Choroid plexus epithelial cell (primary cell): ENCODE measurements around the gene TSSK2.

ENCODE experiments used
- DNase-seq: peaks from one replicate; pipeline ENCODE4 v3.0.0-alpha.2; 2010; ENCODE audit warnings: low read depth
- H3K4me3 ChIP-seq: 2 replicates; pipeline ENCODE4 v1.5.1; 2011; ENCODE audit warnings: low read depth, mild to moderate bottlenecking, control low read depth, low read length, moderate library complexity
- TF ChIP-seq, protein P1 (sequence below): conservative IDR thresholded peaks from 2 replicates; pipeline ENCODE4 v1.5.1; 2011; ENCODE audit warnings: low read depth, mild to moderate bottlenecking, control low read depth, inconsistent platforms, low read length, moderate library complexity

The TSSK2 gene

DNA sequence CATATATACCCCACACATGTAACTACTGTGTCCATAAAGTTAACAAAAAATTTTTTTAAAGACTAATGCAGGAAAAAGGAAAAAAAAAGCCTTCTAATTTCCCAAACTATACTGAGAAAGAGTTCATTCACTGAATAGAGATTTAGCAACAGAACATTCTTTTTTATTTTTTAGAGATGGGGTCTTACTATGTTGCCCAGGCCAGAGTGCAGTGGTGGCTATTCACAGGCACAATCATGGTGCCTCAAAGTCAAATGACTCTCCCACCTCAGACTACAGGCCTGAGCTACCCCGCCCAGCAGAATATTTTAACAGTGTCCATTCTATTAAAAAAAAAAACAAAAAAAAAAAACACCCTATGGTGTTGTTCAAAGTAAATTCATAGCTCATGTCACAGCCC is 34.6 kb upstream of the TSSK2 start:
- no peak overlapping the region for H3K4me3 ChIP-seq
- TF ChIP-seq, protein P1, sequence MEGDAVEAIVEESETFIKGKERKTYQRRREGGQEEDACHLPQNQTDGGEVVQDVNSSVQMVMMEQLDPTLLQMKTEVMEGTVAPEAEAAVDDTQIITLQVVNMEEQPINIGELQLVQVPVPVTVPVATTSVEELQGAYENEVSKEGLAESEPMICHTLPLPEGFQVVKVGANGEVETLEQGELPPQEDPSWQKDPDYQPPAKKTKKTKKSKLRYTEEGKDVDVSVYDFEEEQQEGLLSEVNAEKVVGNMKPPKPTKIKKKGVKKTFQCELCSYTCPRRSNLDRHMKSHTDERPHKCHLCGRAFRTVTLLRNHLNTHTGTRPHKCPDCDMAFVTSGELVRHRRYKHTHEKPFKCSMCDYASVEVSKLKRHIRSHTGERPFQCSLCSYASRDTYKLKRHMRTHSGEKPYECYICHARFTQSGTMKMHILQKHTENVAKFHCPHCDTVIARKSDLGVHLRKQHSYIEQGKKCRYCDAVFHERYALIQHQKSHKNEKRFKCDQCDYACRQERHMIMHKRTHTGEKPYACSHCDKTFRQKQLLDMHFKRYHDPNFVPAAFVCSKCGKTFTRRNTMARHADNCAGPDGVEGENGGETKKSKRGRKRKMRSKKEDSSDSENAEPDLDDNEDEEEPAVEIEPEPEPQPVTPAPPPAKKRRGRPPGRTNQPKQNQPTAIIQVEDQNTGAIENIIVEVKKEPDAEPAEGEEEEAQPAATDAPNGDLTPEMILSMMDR = no peak

DNA sequence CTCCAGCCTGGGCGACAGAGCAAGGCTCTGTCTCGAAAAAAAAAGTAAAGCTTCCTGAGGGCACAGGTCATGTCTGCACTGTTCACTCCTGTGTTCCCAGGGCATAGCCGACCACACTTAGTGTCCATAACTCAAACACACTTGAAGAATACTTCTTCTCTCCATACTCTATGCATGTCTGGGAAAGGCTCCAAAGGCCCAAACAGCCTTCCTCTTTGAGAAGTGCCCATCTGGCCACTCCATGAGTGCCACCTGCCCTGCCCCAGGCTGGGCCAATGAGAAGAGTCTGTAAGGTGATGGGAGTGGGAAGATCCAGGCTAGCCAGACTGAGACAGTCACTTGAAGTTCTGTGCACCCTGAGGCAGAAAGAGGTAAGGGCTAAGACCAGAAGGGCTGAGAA is 33.6 kb upstream of the TSSK2 start:
- no peak for DNase-seq
- TF ChIP-seq, protein P1 = no peak
- no peak overlapping the region for H3K4me3 ChIP-seq

More for the DNA sequence above, 34.6 kb upstream of the TSSK2 start:
- no peak for DNase-seq

DNA sequence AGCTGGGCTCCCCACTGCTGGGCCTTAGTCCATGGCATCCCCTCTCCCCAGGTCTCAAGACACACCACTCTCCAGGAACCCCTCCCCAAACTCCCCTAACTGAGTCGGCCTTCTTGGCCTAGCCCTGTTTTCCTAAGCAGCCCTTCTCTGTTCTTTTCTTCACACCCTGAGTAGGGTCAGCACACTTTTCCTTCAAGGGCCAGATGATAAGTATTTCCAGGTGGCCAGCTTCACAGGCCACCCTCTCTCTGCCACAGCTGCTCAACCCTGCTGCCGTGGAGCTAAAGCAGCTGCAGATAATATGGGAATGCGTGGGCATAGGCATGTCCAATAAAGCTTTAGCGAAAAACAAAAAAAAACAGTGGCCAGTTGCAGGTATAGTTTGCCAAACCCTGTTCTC is 33.0 kb upstream of the TSSK2 start:
- no peak for DNase-seq
- TF ChIP-seq, protein P1 = no peak
- no peak overlapping the region for H3K4me3 ChIP-seq

DNA sequence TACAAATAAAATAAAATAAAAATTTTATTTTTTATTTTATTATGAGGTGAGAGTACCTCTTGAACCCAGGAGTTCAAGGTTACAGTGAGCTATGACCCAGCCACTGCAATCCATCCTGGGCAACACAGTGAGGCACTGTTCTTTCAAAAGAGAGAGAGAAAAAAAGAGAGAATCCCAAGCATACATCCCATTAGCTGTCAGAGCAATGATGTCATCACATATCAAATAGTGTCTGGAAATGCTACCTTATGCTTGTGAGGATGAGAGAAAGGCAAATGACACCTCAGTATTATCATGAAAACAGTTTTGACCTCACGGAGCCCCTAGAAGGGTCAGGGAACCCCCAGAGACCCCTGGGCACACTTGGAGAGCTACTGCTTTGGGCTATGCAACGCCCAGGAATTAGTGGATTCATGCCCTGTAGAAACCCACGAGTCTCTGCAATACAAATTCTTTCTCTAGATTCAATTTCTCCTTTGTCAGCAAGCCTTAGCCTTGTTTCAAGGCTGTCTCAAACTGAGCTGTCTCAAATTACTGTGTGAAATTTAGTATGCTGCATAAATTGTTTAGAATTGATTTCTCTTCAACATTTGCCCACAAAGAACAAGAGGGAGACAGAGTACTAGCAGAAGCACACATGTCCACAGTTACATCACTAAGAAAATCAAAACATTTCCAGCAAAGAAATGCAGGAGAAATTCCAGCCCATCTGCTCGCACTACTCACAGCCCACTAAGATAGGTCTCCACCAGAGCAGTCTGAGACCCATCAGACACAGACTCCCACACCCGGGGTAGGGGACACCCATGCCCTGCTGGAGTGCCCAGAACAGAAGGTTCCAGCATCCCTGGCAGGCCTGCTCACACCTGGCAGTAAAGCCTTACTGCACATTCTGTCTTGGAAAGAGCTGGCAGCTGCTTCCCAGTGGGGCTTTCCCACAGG is 27.0 kb upstream of the TSSK2 start:
- DNase-seq = peak; percentile 61
- TF ChIP-seq, protein P1 = peak; percentile 5

DNA sequence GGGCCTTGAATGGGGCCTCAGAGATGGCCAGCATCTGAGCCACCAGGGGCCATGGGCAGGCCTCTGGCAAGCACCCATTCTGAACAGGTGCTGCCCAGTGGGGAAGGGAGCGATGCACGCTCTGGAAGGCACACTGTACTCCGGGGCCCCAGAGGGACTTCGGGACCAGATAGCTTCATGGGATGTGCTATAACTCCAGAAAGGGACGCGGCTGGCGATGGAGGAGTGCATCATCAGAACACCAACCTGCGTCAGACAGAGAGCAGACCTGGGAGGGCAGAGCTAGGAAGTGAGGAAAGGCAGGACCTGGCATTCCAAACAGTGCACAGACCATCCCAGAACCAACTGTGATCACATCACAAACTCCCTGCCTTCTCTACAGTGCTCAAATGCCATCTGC is 25.7 kb upstream of the TSSK2 start:
- TF ChIP-seq, protein P1 = no peak
- H3K4me3 ChIP-seq = no peak overlapping the region
- DNase-seq = no peak

More for the DNA sequence above, 27.0 kb upstream of the TSSK2 start:
- no peak overlapping the region for H3K4me3 ChIP-seq

DNA sequence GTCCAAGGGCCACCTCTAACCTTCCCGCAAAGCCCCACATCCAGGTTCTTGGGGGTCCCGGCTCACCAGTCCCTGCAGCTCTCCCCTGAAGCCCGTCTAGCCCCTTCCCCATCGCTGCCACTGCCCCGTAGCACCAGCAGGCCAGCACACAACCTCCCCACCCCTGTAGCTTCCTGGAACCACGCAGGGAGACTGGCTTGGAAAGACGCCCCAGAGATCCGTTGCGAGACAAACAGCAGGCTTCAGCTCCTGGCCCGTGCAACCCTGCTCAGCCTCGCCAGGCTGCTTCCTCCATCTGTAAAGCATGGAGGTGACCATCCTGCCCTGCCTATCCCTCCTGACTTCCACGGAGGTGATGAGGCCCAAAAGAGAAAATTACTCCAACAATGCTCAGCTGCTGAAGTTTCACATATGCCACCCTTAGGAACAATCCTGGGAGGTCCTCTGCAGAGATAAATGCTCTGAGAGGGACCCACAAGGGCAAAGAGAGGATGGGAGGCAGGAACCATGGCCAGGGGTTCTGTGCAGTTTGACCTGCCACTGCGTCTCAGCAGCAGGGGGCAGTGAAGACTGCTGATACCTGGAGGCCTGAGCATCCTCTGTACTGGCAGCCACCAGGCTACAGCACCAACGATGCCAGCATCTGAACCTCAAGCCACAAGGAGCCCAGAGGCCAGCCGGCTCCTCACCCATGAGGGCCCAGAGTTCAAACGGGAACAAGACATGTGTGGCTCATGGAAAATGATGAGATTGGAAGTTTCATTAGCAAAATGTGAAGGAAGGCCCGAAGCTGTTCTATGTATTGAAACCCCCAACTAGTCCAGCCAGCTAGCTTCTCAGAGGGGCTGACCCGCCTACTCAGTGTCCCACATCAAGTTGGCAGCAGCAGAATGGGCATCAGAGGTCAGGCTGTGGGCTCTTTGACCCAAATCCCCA is 25.0 kb upstream of the TSSK2 start:
- no peak for DNase-seq
- H3K4me3 ChIP-seq = no peak overlapping the region
- TF ChIP-seq, protein P1 = peak; percentile 38
